Brain pericyte (primary cell): ENCODE measurements around the gene DCP1A.
"Not testable (repeated sequence)": the region's sequence is repeated elsewhere in the genome, so short reads cannot be mapped to it uniquely, and the experiment has no call there.

ENCODE experiments used
- DNase-seq: peaks from one replicate; pipeline ENCODE4 v3.0.0-alpha.2; 2012; ENCODE audit warnings: low read depth, low spot score

DCP1A gene

DNA sequence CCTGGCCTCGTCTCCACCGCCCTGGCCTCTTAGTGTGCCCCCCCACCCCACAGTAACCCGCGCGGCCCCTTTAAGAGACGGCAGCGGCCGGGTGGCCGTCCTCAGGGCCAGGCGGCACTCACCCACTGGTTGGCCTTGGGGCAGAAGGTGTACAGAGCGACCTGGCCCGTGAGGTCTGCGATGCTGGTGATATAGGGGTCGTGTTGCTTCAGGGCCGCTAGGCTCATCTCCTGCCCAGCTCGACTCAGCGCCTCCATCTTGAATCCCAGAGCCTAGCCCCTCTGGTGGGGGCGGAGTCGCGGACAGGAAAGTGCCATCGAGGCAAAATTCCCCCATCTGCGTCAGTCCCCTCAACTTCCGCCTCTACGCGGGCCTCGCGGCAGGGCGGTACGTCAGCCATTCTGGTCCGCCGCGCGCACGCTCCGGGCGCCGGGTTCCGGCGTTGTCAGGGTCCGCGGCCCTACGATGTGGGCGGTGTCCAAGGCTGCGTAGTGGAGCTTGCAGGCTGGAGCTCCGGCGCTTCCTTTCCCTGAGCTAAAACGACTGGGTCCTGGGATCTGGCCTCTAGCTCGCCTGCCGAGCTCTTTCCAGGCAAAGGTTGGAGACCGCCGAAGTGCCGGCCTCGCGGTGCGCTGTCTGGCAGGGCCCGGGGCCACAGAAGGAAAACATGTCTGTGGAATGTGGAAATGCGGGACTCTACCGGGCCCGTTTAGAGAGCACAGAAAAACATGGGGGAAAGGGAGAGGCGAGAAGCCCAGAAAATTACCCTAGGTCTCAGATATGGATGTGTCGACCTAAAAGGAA lies at the start of gene DCP1A:
Gene DCP1A (minus strand): TSS at position 283 of the 804 bp plus-strand sequence. CDS start 26 bp downstream, at position 257.
- peak; percentile 94 for DNase-seq

DNA sequence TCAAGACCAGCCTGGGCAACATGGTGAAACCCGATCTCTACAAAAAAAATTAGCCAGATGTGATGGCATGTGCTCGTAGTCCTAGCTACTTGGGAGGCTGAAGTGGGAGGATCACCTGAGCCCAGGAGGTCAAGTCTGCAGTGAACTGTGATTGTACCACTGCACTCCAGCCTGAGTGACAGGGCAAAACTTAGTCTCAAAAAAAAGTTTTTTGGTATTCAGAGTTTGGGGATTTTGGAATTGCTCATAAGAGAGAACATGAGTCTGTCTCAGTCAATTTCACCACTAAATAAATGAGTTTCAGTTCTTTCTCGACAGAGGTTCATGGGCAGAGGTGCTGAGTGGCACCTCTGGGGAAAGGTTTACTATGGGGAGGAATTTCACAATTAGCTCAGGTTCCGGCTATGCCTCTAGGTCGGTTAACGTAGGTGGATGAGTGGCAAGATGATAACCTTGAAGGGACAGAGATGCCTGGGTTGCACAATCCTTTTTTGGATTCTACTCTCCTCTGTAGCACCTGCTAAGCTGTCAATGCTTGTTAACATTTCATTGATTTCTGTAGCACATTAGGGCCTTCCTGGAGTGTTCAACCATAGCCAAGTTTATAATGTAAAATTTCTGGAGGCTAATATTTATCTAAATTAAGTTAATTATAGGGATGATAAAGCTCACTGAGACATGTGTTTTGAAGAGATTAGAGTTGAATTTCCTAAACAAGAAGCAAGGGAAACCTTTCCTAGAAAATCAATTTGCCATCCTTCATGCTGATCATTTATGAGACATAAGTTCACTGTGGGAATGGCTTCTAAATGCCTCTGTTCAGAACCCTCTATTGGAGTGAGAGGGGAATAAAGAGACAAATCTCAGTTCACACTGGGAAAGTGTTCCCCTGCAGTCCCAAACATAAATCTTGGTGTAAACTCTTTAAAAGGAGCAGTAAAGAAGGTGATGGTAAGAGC lies 37.4 kb upstream of the DCP1A start:
- no peak for DNase-seq

DNA sequence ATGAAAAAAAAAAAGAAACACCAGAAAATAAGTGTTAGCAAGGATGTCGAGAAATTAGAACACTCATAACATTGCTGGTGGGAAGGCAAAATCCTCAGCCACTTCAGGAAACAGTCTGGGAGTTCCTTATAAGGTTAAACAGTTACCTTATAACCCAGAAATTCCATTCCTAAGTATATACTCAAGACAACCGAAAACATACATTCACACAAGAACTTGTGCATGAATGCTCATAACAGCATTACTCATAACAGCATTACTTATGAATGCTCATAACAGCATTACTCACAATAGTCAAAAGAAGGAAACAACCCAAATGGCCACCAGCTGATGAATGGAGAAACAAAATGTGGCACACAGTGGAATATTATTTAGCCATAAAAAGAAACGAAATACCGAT lies 34.8 kb upstream of the DCP1A start:
- no peak for DNase-seq

DNA sequence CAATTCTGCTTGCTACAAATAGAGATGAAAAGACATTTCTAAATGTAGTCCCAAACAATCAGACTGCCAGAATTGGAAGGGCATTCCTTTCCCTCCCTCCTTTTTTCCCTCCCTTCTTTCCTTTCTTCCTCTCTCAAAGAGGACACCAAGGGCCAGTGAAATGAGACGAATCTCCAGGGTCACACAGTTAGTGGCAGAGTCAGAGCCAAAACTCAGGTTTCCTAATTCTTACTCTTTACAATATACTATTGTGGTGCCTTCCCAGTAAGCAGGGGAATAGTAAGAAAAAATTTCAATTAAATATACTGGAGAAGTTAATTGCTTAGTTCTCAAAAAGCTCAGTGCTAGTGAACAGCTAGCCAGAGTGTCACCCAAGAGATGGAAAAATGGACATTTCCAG lies 33.0 kb upstream of the DCP1A start:
- no peak for DNase-seq

DNA sequence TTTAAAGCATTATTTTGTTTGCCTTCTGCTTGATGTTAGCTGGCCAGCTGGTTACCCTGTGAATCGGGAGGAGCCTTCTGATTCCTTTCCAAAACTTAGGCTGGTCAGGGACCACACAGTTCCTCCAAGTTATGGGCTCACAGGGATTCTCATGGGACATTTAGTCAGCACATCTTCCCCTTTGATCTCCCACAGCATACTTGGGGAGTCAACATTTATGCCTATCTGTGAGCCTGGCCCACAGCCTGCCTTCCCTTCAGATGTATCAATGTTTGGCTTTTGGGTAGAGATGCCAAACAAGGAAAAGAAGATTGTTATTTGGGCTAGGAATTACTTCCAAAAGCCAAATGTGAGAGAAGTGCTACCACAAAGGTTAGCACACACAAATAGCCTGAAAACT lies 32.6 kb upstream of the DCP1A start:
- no peak for DNase-seq

DNA sequence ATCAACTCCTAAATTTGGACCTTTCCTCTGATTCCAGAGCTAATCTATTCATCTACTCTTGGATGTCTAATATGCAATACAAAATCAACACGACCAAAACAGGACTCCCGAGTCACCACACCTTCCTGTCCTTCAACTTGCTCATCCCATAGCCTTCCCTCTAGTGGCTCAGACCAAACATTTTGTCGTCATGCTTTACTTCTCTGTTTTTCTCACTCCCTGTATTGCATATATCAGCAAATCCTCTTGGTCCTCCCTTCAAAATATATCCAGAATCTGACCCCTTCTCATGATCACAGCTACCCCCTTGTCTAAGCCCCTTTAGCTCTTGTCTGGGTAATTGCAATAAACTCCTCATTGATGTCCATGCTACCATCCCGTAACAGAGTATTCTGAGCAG lies 30.5 kb upstream of the DCP1A start:
- no peak for DNase-seq

DNA sequence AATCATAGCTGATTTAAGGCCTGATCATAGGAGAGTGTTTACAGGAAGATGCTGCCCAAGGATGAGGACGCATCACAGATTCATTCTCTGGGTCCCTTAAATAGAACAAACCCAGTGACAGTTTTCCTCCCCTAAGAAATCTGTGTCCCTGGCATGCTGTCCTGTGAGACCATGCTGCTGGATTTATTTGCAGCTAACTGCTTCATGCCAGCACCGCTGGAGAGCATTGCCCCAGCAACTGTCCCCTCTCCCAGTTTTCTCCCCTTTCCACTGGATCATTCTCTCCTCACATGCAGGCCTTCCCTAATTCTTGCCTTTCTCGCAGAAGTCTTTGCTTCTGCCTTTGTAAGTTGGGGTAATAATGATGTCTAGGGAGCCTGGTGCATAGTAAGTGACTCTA lies 29.3 kb upstream of the DCP1A start:
- no peak for DNase-seq

DNA sequence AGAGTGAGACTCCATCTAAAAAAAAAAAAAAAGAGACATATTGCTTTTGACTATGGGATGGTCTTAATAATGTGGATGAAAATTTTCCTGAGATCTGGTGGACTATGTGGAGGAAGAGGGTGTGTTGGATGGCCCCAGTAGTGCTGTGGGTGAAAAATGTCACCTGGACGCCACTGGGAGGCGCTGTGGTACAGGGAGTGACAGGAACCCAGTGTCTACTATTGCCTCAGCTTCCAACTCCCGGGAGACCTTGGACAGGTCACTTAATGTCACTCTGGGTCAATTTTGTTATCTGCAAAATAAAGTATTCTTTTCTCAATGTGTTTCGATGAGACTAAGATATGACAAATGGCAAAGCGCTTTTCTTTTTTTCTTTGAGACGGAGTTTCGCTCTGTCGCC lies 27.7 kb upstream of the DCP1A start:
- DNase-seq: no peak

DNA sequence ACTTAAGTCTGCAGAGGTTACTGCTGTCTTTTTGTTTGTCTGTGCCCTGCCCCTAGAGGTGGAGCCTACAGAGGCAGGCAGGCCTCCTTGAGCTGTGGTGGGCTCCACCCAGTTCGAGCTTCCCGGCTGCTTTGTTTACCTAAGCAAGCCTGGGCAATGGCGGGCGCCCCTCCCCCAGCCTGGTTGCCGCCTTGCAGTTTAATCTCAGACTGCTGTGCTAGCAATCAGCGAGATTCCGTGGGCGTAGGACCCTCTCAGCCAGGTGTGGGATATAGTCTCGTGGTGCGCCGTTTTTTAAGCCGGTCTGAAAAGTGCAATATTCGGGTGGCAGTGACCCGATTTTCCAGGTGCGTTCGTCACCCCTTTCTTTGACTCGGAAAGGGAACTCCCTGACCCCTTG lies 23.4 kb upstream of the DCP1A start:
- DNase-seq: not testable (repeated sequence)

DNA sequence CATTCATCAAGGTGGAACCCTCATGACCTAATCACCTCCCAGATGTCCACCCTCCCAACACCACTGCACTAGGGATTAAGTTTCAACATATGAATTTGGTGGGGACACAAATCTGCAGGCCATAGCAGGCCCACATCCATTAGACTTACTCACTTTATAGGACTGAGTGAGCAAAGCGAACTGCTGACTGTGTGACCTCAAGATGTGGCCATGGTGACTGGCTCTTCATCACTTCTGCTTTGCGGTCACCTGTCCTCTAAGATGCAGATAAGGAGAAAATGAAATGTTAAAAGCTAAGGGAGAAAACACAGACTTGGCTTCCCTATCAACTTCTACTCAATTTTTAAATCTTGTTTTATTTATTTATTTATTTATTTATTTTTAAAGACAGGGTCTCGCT lies 14.5 kb upstream of the DCP1A start:
- no peak for DNase-seq

DNA sequence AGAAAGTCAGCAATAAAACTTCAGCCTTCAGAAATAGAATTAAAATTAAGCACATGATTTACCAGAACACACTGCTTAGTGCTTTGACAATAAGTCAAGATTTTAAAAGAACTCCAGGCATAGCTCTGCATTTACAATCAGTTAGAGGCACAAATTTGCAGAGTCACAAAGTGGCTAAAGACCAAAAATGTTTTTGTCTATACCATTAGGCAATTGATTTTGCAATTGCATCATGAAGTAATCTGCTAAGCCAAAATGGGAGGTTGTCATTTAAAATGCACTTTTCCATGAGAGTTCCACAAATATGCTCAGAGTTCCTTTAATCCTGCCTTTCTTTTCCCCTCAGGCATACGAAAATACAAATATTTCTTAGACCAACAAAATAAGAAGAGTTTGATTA lies 10.1 kb upstream of the DCP1A start:
- no peak for DNase-seq

DNA sequence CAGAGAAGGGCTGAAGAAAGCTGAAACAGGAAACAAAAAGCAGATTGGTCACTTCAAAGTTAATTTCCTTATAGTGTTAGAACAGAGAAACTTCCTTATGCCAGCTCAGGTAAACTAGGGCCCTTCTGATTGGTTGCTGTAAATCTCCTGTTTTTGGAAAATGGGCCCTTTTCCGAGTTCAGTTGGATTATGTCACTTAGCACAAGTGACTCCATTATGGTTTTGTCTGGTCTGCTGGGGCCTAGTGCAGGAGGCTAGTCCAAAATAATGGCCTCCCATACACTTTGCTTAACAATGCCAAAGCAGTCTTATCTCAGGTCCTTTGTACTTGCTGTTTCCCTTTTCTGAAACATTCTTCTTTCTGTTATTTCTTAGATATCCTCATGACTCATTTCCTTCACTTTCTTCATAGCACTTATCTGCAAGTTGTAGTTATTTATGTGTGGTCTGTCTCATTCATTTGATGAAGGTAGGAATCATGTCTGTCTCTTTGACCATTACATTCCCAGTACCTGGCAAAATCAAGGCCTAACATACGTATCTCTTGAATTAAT lies 7.7 kb upstream of the DCP1A start:
- DNase-seq: no peak

DNA sequence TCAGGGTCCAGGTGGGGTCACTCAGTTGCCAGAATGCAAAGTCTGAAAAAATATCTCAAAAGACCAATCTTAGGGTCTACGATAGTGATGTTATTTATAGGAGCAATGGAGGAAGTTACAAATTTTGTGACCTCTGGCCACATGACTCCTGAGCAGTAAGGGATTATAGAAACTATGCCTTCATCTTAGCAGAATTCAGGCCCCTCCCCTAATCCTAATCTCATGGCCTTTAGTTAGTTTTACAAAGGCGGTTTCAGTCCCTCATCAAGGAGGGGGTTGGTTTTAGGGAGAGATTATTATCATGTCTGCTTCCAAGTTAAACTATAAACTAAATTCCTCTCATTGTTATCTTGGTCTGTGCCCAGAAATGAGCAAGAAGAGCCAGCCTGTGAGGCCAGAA lies 5.9 kb upstream of the DCP1A start:
- no peak for DNase-seq

DNA sequence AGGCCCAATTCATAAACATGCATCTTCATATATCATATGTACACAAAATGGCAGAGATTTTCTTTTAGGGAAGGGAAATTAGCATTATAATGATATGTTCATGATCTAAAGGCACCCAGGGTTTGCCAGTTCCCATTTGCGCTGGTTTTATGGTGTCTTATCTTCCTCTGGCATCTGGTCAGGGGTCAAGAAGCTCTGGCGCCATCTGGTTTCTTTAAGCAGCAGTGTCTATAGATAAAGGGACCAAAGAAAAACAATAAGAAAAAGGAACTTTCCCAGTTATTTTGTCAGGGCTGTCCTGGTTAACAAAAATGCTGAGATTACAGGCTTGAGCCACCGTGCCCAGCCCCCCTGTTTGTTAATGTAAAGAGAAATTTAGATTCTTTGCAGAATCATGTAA lies 3.3 kb upstream of the DCP1A start:
- DNase-seq: no peak

DNA sequence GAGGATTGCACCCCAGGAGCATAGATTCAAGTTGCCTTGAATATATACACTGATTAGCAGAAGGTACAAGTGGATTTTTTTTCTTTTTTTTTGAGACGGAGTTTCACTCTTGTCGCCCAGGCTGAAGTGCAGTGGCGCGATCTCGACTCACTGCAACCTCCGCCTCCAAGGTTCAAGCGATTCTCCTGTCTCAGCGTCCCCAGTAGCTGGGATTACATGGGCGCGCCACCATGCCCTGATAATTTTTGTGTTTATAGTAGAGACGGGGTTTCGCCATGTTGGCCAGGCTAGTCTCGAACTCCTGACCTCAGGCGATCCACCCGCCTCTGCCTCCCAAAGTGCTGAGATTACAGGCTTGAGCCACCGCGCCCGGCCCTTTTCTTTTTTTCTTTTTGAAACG lies 775 bp upstream of the DCP1A start:
- DNase-seq: not testable (repeated sequence)

DNA sequence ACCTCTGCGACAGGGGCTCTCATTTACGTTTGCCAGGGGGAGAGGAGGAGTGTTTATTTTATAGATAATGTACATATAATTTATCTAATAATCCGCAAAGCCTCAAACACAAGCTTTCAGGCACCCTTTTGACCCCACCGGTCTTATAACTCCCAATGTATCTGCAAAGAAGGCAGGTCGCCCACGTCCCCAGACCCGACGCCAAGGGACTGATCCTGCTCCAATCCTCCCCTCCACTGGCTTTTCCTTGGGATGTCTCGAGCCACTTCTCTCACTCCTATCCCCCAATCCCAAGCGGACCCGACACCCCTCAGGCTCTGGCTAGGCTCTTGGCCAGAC lies 452 bp downstream of the DCP1A start:
- DNase-seq: no peak

DNA sequence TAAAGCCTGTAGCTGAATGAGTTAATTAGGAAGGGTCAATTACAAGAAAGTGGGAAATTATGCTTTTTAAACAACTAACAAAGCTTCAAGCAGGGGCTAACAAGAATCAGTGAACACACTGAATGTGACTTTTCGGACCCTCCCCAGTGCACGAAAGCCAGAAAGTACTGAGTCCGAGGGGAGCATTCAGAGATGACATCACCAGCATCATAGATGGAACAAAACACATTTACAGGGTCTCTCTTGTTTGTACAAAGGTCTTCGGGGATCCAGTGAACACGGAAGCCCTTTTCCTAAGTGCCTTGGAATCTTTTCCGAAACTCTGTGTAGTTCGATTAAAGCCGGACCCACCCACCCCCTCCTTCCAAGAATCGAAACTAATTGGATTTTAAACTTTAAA lies 829 bp downstream of the DCP1A start:
- DNase-seq: no peak

DNA sequence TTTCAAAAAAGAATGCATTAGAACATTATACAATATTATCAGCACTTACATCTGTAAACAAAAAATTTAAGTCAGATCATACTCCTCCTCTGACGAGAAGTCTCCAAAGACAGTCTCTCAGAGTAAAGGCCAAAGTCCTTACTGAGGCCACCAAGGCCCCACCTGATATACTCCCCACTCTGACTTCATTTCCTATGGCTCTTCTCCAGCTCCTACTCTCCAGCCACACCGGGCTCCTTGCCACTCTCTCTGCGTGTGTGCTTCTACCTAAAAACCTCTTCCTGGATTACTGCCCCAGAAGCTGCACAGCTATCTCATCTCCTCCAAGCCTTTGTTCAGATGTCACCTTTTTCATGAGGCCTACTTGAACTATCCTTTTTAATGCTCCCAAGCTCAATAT lies 5.0 kb downstream of the DCP1A start:
- DNase-seq: no peak

DNA sequence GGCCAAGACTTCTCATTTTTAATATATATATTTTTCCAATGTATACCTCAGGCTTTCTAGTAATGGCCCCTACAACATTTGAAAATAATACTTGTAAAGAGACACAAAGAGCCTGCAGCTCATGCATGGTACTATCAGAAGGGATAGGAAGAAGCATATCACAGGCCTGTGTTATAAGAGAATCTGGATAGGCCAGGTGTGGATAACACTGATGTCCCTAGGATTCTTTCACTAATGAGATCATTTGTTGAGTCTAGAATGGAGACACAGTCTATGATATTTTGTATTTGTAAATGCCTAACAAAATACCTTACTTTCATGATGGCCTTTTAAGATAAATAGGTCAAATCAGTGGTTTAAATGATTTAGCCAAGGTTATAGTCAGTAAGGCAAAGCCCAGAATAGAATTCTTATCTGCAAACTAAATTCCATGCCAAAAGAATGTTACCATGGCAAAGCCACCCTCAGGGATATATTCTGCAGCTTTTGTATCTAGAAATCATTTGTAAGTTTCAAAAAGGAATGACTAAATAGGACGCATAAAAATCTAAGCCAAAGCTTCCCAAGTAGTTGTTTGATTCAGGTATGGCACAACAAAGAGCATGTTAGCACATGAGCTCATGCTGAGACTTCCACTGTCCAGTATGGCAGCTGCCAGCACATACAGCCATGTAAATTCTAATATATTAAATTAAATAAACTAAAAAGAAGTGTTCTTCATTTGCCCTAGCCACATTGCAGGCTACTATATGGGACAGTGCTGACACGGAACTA lies 10.0 kb downstream of the DCP1A start:
- DNase-seq: no peak

DNA sequence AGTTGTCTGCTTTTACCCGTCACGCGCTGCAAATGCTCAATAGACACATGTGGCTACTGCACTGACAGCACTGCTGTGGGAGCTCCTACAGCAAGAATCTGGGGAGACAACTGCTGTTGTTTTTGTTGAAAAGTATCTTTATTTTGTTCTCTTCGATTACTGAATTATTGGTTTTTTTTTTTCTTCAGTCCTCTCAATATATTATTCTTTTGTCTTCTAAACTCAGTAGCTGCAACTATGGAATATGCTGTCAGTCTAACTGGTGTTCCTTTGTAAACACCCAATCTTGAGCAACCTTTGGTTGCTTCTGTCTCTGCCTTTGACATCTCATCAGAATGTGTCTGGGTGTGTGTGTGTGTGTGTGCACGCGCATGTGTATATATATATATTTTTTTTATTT lies 12.6 kb downstream of the DCP1A start:
- no peak for DNase-seq

DNA sequence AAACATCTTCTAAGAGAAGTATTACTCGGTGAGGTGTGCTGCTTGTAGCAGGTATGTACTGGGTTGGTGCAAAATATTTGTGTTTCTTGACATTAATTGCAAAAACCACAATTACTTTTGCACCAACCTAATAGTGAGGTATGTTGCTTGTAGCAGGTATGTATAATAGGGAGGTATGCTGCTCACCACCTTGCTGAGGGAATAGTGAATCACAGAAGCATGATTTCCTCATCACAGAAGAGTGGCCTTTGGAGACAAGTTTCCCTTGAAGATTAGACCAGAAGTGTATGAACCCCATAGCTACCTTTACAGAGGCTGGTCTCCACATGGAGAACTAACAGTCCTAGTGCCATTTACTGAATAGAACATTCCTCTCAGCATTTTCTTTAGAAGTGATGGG lies 15.5 kb downstream of the DCP1A start:
- no peak for DNase-seq

DNA sequence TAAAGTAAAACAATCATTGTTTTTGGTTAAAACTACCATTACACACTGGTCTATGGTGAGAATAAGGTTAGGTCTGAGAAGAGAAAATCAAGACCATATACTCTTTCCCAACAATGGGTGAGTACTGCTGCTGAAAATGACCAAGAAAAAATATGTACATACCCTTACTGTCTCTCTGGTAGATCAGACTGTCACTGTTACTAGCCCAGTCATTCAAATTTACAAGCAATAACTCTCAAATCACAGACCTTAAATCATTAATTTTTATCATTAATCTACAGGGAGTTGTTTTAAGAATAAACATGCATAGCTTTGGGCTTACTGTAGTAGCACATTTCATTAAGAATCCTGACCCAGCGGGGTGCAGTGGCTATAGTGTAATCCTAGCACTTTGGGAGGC lies 17.4 kb downstream of the DCP1A start:
- no peak for DNase-seq
